Activated CD4-positive, CD25-positive, alpha-beta regulatory T cell treated with anti-CD3 and anti-CD28 coated beads, Interleukin-2, amount 50 U/mL, for 24 hours (primary cell): ENCODE results near the gene GRP.

Experiments used
- ATAC-seq, 2 donors: fragments of 150-1000 bp; cut with Tn5 transposase; one replicate each; pipeline ENCODE4 v1.10.0; 2021; ENCODE audit warnings: mild to moderate bottlenecking in 1 of 2, moderate library complexity in 1 of 2

The GRP gene

DNA sequence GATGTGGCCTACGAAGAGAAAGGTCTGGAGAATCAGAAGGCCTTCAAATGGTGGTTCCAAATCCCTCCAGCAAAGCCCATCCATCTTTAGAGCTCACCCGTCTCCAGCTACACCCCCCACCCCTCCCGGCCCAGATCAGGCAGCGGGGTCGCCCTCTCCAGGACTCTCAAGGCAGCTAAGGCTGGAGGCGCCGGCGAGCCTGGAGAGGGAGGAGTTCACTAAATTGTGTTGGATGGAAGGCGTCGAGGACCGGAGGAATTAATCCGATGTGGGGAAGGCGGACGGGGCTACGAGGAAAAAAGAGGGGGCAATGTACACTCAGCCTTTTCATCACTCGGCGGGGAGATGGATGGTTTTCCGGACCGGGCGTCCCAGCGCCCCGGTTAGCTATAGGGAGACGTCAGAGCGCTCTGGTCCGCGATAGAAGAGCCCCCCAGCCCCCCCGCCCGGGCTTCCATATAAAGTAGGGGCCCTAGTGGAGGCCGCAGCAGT lies at the start of gene GRP:
Gene GRP (plus strand): TSS at position 487 of the 492 bp plus-strand sequence. CDS start 108 bp downstream, outside the sequence.
- ATAC-seq = no peak

DNA sequence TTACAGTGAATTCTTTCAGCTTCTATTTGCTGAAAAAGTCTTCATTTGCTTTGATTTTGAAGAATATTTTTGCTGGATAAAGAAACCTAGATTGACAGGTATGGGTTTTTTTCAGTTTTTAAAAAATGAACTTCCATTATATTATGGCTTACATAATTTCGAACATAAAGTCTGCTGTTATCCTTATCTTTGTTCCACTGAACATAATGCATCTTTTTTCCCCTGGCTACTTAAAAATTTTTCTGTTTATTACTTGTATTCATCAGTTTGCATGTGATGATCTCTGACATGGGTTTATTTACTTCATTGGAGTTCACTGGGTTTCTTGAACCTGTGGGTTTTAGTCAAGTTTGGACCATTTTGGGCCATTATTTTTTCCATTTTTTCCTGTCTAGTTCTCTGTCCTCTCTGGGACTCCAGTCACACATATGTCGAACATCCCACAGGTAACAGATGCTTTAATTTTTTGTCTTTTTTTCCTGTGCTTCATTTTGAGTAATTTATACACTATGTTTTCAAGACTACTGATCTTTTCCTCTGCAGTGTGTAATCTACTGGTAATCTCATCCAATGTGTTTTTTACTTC lies 47.2 kb upstream of the GRP start:
- no peak for ATAC-seq

DNA sequence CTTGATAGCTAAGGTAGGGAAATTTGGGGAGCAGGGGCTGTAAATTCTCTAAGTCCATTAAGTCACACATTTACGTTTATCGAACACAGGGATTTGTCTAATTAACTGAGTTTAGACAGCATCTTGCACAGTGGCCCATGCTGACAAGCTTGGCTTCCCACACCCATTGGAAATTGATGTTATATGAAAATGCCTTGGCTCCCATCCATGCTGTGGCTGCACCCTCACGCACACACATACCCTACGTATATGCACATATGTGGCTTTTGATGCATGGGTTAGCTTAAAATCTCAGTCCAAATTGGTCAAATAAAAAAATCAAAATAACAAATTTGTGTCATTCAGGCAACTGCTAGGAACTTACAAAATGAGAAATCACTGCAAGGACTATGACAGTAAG lies 42.5 kb upstream of the GRP start:
- no peak for ATAC-seq

DNA sequence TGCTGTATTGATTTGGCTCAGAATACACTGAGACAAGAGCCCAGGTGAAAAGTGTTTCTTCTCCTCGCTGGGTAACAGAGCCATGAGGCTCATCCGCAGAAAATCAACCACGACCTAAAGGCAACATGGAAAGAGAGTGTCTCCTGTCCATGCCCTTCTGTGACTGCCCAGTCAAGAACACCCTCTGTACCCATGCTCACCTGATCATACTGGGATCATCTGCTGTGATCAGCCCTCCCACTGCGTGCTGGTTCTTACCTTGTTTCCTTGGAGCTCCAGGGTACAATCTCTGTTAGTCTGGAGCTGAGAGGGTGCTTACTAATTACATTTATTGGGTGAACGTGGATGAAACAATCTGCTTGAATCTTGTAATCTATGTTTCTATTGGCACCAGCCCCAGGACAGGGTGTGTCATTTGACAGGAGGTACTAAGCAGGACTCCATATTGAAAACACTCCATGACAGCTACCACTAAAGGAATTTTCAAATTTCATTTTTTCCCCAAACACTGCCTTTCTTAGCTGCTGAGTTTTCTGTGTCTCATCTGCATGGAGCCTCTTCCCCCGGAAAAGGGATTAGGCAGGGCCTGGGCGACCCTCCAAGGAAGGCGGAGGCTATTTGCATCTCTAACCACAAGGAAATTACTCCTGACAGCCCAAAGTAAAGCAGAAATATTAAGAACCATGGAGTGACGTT lies 39.7 kb upstream of the GRP start:
- ATAC-seq = no peak

DNA sequence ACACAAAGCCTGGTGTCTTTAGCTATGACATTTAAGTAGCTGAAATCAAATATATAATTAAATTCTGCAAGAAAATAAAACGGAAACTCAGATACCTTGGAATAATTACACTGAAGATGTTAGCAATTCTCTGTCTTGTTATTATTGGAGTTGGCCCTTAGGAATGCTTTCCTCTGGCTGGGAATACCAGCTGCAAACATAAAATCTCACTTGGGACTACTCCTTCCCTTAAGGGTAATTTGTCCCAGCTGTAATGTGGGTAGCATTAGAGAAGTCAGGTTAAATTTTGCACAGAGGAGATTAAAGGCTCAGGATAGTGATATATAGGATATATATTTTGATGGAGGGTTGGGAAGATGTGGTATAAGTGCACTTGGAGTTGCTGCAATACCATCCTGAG lies 37.3 kb upstream of the GRP start:
- no peak for ATAC-seq

GRCh38 chr18:59189008-59189407 lies 30.9 kb upstream of the GRP start:
- no peak for ATAC-seq

GRCh38 chr18:59189746-59190145 lies 30.2 kb upstream of the GRP start:
- ATAC-seq = no peak

DNA sequence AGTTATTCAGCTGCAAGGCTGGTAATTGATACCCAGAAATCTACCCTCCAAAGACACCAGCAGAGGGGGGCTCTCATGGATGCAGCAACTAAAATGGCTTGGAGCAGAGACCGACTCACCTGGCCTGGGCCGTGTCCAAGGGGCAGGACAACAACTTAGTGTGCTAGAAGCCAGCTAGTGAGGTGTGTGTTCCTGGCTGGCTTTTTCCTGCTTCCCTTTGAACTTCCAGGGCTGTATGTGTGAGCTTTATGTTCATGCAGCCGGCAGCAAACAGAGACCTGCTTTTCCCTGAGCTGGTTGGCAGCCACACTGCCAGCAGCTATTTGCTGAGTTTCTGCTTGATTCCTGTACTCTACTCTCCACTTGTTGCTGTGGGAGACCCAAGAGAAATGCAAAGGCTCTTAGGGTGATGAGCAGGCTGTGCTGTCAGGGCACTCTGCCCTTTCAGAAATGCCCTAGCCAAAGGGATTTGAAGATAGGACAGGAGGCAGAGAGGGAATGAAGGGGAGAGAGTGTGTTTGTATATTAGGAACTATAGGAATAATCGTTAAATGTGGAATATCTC lies 23.7 kb upstream of the GRP start:
- ATAC-seq = no peak

GRCh38 chr18:59197636-59198035 lies 22.3 kb upstream of the GRP start:
- ATAC-seq = no peak

DNA sequence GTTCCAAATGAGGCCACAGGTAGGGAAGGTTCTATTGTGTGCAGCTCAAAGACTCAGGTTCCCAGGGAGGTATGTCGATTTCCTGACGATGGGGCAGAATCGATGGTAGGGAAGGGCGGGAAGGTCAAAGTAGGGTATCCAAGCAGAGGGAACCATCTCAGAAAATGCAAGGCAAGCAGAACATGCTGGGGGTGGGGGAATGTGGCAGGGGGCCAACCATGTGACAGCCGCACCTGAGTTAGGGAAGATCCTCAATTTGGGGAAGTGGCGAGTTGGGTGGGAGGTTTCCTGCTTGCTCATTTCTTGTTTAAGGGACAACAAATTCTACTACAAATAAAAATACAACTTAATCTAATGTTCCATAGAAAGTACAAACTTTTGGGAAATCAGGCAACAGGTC lies 21.7 kb upstream of the GRP start:
- no peak for ATAC-seq

DNA sequence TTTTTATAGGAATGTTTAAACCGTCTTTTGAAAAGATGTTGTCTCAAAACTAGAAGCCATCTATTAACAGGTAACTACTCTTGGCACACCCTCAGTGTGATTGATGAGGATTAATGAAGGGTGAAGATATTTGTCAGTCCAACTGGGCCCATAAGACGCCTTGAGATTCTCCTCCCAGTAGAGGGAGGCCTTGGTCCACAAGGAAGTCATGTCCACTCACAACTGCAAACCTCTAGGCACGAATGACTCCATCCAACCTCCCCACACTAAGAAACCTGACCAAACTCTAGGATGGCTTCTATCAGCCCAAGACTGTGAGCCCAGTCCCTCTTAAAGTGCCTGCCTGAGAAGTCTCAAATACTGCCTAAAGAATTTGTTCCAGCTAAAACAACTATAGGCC lies 19.2 kb upstream of the GRP start:
- ATAC-seq = no peak

GRCh38 chr18:59202258-59202820 lies 17.6 kb upstream of the GRP start:
- ATAC-seq = no peak

DNA sequence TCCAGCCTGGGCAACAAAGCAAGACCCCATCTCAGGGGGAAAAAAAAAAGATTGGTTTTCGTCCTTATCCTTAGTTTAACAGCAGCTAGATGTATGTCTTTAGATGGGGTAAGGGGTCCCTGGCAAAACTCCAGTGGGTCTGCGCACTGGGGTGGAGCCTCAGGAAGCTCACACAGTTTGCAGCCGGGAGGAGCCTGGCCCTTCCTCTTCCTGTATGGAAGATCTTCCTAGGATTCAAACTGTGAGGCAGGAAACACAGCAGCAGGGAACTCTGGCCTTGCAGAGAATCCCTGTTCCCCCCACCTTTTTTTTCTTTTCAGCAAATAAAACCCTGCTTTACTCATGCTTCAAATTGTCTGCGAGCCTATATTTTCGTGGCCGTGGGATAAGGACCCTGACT lies 12.5 kb upstream of the GRP start:
- no peak for ATAC-seq

DNA sequence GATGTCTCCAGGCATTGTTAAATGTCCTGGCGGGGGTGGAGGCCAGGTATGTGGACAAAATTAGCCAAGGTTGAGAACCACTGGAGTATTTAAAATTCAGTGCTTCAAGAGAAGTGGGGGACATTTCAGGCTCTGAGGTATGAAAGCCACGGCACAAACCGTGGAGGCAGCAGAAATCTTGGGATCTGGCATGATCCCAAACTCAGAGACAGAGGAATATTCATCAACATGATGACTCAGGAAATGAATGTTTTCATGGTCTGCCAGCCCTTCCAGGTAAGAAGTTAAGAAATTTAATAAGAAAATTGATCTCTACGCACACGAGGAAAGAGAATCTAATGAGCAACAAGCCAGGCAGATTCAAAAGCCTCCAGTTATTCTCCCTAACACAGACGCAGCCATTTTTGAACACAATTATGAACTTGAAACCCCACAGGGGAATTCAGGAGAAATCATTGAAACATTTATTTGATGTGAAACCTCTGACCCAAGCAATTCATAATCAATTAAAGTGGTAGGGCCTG lies 11.3 kb upstream of the GRP start:
- no peak for ATAC-seq

DNA sequence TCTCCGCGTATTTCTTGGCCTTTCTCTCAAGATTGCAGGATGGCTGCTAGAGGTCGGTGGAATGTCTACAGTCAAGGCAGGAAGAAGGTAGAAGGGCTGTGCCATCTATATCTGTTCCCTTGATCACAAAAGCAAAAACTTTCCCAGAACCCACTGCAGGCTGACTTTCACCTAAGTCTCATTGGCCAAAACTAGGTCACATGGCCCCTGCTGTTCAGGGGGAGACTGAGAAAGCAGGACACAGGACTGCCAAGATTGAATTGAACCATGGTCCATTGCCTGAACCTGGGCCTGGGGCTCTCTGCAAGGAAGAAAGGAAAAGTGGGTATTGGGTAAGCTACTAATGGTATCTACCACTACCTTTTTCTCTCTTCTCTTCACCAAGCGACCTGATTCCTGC lies 9.7 kb upstream of the GRP start:
- no peak for ATAC-seq

- ATAC-seq = no peak
Measured at GRCh38 chr18:59211629-59212028, 8.3 kb upstream of the GRP start.

DNA sequence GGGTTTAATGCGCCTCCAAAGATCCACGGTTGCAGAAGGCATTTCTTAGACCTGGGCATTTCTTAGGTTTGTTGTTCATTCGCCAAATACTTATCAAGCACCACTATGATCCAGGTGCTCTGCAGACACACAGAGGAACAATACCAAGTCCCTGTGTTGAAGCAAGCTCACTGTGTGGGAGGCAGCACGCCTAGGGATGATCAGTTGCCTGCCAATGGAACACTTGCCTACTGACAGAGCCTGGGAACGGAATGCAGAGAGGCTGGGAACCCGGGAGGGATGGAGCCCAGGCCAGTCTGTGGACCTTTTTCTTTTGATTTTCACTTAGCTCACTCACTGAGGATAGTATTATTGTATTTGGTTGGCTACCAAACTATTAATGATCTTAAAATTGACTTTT lies 1.9 kb upstream of the GRP start:
- no peak for ATAC-seq

GRCh38 chr18:59220164-59220783 lies 316 bp downstream of the GRP start:
- no peak for ATAC-seq

- no peak for ATAC-seq
Measured at GRCh38 chr18:59220784-59221765, 1.1 kb downstream of the GRP start.

- no peak for ATAC-seq
Measured at GRCh38 chr18:59222341-59222740, 2.4 kb downstream of the GRP start.

- no peak for ATAC-seq
Measured at GRCh38 chr18:59228351-59228750, 8.4 kb downstream of the GRP start.

GRCh38 chr18:59229191-59229590 lies 9.2 kb downstream of the GRP start:
- no peak for ATAC-seq
